Tibial artery (tissue), 4 donors: ENCODE results near the gene SLC4A1.
"Not testable (repeated sequence)": the region's sequence is repeated elsewhere in the genome, so short reads cannot be mapped to it uniquely, and the experiment has no call there.

Experiments
- DNase-seq, 2 donors: peaks; one replicate each; pipeline ENCODE4 v3.0.0-alpha.2; 2019
- H3K27ac ChIP-seq, 2 donors: fragments of 200-600 bp; sonication (generic) in 1 of 2; 1 replicate in 1 of 2; 2 replicates in 1 of 2; pipeline ENCODE4 v1.5.1; 2018 to 2019; ENCODE audit warnings: mild to moderate bottlenecking in 1 of 2
- H3K27me3 ChIP-seq, 2 donors: fragments of 200-600 bp; sonication (generic) in 1 of 2; one replicate each; pipeline versions ENCODE4 v1.5.1 to v1.6.0; 2016 to 2019
- H3K36me3 ChIP-seq, 3 donors: fragments of 200-600 bp; sonication (generic) in 2 of 3; one replicate each; pipeline ENCODE4 v1.5.1; 2016 to 2019; ENCODE audit warnings: mild to moderate bottlenecking in 2 of 3
- H3K4me1 ChIP-seq, 4 donors: fragments of 200-600 bp; sonication (generic) in 2 of 4; 1 replicate in 3 of 4; 2 replicates in 1 of 4; pipeline ENCODE4 v1.5.1; 2016 to 2019
- H3K4me3 ChIP-seq, 2 donors: fragments of 200-600 bp; sonication (generic) in 1 of 2; 1 replicate in 1 of 2; 2 replicates in 1 of 2; pipeline ENCODE4 v1.5.1; 2018 to 2019; ENCODE audit warnings: mild to moderate bottlenecking in 2 of 2
- H3K9me3 ChIP-seq, 3 donors: fragments of 200-600 bp; sonication (generic) in 1 of 3; one replicate each; pipeline ENCODE4 v1.5.1; 2016 to 2019
- CTCF ChIP-seq, 2 experiments: fragments of 200-600 bp in 1 of 2; fragments of 450-650 bp in 1 of 2; IDR thresholded peaks; one replicate each; pipeline ENCODE4 v1.5.1; 2017 to 2019; ENCODE audit warnings: antibody characterized with exemption in 2 of 2, mild to moderate bottlenecking in 1 of 2, moderate library complexity in 1 of 2
- intact Hi-C: fragments of 100-400 bp; cut with DNase I; formaldehyde crosslinking; loops from one replicate; pipeline ENCODE4 v1.15.0; 2023; ENCODE audit warnings: low total_unique reads

SLC4A1 gene

DNA sequence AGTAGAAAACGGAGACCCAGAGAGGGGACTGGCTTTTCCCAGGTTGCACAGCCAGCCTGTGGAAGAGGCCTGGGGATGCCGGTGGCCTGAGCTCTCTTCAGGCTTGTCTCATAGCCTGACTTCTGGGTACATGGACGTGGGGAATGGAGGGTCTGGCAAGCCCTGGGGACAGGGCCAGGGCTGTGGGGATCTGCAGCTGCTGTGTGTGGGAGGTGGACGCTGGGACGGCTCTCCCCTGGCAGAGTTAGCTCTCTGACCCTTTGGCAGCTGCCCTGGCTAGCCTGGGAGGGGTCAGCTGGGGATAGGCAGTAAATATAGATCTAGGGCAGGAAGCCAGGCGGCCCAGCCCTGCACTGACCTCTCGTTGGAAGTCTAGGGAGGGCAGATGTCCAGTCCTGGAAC, 20.5 kb downstream of the SLC4A1 start:
- Histone ChIP-seq H3K4me3 (no peak overlapping the region), H3K9me3 (no peaks in the 10 kb centered on the region), H3K27ac (no peak overlapping the region), H3K36me3 (no peaks in the 10 kb centered on the region), H3K4me1 (peaks cover 0 to 16% (median 11%) of the 10 kb centered on the region in 4 donors), H3K27me3 (no peaks in the 10 kb centered on the region)
- intact Hi-C loops = no loop called here
- TF ChIP-seq CTCF (IDR thresholded peaks at IDR 0.05) = no peak
- no peak for DNase-seq

DNA sequence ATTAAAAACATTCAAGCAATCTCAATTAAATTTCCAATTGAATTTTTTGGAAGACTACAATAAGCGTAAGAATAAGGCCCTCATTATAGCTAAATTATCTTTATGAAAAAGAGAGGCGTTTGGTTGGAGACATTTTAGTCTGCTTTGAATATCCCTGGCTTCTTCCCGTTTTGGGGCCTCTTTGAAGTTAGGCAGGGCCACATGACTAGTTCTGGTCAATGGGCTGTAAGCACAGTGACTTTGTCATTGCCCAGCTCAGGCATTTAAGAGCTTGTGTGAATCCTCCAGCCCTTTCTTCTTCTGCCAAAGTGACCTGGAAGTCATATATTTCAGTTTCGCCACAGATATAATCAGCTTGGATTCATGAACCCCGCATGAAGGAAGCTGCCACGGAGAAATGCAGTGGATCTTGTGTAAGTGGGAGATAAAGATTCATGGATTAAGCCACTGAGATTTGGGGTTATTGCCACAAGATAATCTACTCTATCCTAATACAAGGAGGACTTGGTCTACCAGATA, 26.8 kb downstream of the SLC4A1 start:
- no peak for DNase-seq
- intact Hi-C loops = no loop called here
- H3K27me3 ChIP-seq = peaks cover 0 to 12% of the 10 kb centered on the region in 2 donors
- no peaks in the 10 kb centered on the region for H3K36me3 ChIP-seq
- no peak for TF ChIP-seq CTCF (IDR thresholded peaks at IDR 0.05)
- no peak overlapping the region for H3K4me3 ChIP-seq
- H3K4me1 ChIP-seq = no peaks in the 10 kb centered on the region
- no peaks in the 10 kb centered on the region for H3K9me3 ChIP-seq
- no peak overlapping the region for H3K27ac ChIP-seq

DNA sequence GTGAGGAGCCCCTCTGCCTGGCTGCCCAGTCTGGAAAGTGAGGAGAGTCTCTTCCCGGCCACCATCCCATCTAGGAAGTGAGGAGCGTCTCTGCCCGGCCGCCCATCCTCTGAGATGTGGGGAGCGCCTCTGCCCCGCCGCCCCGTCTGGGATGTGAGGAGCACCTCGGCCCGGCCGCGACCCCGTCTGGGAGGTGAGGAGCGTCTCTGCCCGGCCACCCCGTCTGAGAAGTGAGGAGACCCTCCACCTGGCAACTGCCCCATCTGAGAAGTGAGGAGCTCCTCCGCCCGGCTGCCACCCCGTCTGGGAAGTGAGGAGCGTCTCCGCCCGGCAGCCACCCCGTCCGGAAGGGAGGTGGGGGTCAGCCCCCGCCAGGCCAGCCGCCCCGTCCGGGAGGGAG, 30.0 kb downstream of the SLC4A1 start:
- peaks cover 0 to 12% of the 10 kb centered on the region in 2 donors for H3K27me3 ChIP-seq
- intact Hi-C loops, H3K4me3 ChIP-seq, H3K9me3 ChIP-seq, H3K27ac ChIP-seq, DNase-seq, H3K4me1 ChIP-seq, H3K36me3 ChIP-seq: not testable (repeated sequence)

DNA sequence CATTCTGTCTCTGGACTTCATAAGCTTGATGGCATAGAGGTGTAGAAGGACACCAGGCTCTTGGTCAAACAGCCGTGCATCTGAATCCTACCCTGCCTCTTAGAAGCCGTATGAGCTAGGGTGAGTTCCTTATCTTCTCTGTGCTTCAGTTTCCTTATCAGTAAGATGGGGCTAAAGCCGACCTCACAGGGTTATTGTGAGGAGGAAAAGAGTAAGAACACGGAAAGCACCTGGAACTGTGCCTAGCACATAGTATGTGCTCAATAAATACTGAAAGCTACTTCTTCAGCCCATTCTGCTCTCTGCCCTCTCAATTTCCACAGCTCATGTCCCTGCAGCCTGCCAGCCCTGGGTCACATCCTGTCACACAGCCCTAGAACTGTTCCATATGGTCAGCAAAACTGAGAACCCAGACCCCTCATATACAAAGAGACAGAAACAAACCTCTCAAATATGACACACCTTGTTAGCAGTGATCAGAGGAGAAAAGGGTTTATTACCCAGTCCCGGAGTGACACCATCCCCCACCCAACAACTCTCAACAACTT, 31.4 kb downstream of the SLC4A1 start:
- intact Hi-C loops = no loop called here
- Histone ChIP-seq H3K4me3 (no peak overlapping the region), H3K4me1 (no peaks in the 10 kb centered on the region), H3K27me3 (peaks cover 0 to 12% of the 10 kb centered on the region in 2 donors), H3K9me3 (no peaks in the 10 kb centered on the region), H3K36me3 (no peaks in the 10 kb centered on the region), H3K27ac (no peak overlapping the region)
- DNase-seq = no peak
- TF ChIP-seq CTCF (IDR thresholded peaks at IDR 0.05) = no peak

- TF ChIP-seq CTCF (IDR thresholded peaks at IDR 0.05) = no peak
- no peaks in the 10 kb centered on the region for H3K36me3 ChIP-seq
- H3K27ac ChIP-seq = no peak overlapping the region
- no peaks in the 10 kb centered on the region for H3K9me3 ChIP-seq
- no peak for DNase-seq
- H3K27me3 ChIP-seq = peaks cover 0 to 12% of the 10 kb centered on the region in 2 donors
- H3K4me1 ChIP-seq = no peaks in the 10 kb centered on the region
- no peak overlapping the region for H3K4me3 ChIP-seq
- intact Hi-C loops = no loop called here
These were observed 32.4 kb downstream of the SLC4A1 start for GRCh38 chr17:44235583-44235936.

DNA sequence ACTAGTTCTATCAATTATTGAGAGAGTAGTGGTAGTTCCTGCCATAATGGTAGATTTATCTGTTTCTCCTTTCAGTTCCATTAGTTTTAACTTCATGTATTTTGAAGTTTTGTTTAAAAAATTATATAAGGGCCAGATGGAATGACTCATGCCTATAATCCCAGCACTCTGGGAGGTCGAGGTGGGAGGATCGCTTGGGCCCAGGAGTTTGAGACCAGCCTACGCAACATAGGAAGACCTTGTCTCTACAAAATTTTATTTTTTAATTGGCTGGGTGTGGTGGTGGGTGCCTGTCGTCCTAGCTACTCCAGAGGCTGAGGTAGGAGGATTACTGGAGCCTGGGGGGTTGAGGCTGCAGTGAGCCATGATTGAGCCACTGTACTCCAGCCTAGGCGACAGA, 34.4 kb downstream of the SLC4A1 start:
- DNase-seq = no peak
- no peak overlapping the region for H3K27ac ChIP-seq
- peaks cover 0 to 5% of the 10 kb centered on the region in 2 donors for H3K27me3 ChIP-seq
- no peaks in the 10 kb centered on the region for H3K36me3 ChIP-seq
- no peaks in the 10 kb centered on the region for H3K4me1 ChIP-seq
- no peak for TF ChIP-seq CTCF (IDR thresholded peaks at IDR 0.05)
- H3K4me3 ChIP-seq = no peak overlapping the region
- no peaks in the 10 kb centered on the region for H3K9me3 ChIP-seq
- intact Hi-C loops = no loop called here
